ENCODE measurements around the gene CHMP4B. TPM values are rescaled to one million over a fixed set of nuclear protein-coding genes. Genes with fewer than 3 reads are reported as not detected.

The CHMP4B gene
- total RNA-seq, 4 donors from 2014 or later = 92.9 to 113 (median 105) TPM

- WGBS, 2 donors = 92 to 96% methylated on average over 2 of the region's 2 CpGs
- no peak for DNase-seq (ENCODE audit: low spot score in 2 of 2)
- TF ChIP-seq POLR2A (IDR thresholded peaks at IDR 0.05) (no peak), CTCF (IDR thresholded peaks at IDR 0.05) (no peak)
- intact Hi-C loops (cut with DNase I; ENCODE audit: low total_unique reads) = no loop called here
- no peak overlapping the region for H3K4me3 ChIP-seq (ENCODE audit: low read depth, poor library complexity, severe bottlenecking)
These were observed 33.3 kb upstream of the CHMP4B start for GRCh38 chr20:33777816-33778215.

GRCh38 chr20:33781133-33781532 lies 30.0 kb upstream of the CHMP4B start:
- WGBS, 2 donors = 84 to 85% methylated on average over 4 of the region's 4 CpGs
- intact Hi-C loops (cut with DNase I; ENCODE audit: low total_unique reads) = no loop called here
- DNase-seq (ENCODE audit: low spot score in 2 of 2) = no peak
- TF ChIP-seq CTCF (IDR thresholded peaks at IDR 0.05) (no peak), POLR2A (IDR thresholded peaks at IDR 0.05) (no peak)
- no peak overlapping the region for H3K4me3 ChIP-seq (ENCODE audit: low read depth, poor library complexity, severe bottlenecking)

- H3K4me3 ChIP-seq (ENCODE audit: low read depth, poor library complexity, severe bottlenecking) = no peak overlapping the region
- TF ChIP-seq CTCF (IDR thresholded peaks at IDR 0.05) (no peak), POLR2A (IDR thresholded peaks at IDR 0.05) (no peak)
- intact Hi-C loops (cut with DNase I; ENCODE audit: low total_unique reads) = no loop called here
- no peak for DNase-seq (ENCODE audit: low spot score in 2 of 2)
- WGBS, 2 donors = 100% methylated on average over 1 of the region's 1 CpG
These were observed 29.2 kb upstream of the CHMP4B start for GRCh38 chr20:33781945-33782344.

- no peak for TF ChIP-seq CTCF (IDR thresholded peaks at IDR 0.05)
- no peak for TF ChIP-seq POLR2A (IDR thresholded peaks at IDR 0.05)
- intact Hi-C loops (cut with DNase I; ENCODE audit: low total_unique reads) = no loop called here
- 79 to 80% methylated on average over 5 of the region's 5 CpGs for WGBS, 2 donors
- DNase-seq (ENCODE audit: low spot score in 2 of 2) = no peak
- H3K4me3 ChIP-seq (ENCODE audit: low read depth, poor library complexity, severe bottlenecking) = no peak overlapping the region
These were observed 27.9 kb upstream of the CHMP4B start for GRCh38 chr20:33783256-33783655.

GRCh38 chr20:33783818-33784217 lies 27.3 kb upstream of the CHMP4B start:
- H3K4me3 ChIP-seq (ENCODE audit: low read depth, poor library complexity, severe bottlenecking) = no peak overlapping the region
- 86 to 88% methylated on average over 5 of the region's 5 CpGs for WGBS, 2 donors
- intact Hi-C loops (cut with DNase I; ENCODE audit: low total_unique reads) = no loop called here
- TF ChIP-seq CTCF (IDR thresholded peaks at IDR 0.05) (no peak), POLR2A (IDR thresholded peaks at IDR 0.05) (no peak)
- DNase-seq (ENCODE audit: low spot score in 2 of 2) = no peak

GRCh38 chr20:33784225-33784624 lies 26.9 kb upstream of the CHMP4B start:
- no peak overlapping the region for H3K4me3 ChIP-seq (ENCODE audit: low read depth, poor library complexity, severe bottlenecking)
- intact Hi-C loops (cut with DNase I; ENCODE audit: low total_unique reads) = no loop called here
- TF ChIP-seq POLR2A (IDR thresholded peaks at IDR 0.05) = no peak
- TF ChIP-seq CTCF (IDR thresholded peaks at IDR 0.05) = no peak
- no peak for DNase-seq (ENCODE audit: low spot score in 2 of 2)
- WGBS, 2 donors = 75 to 86% methylated on average over 1 to 2 of the region's 2 CpGs
